Stomach (tissue), 4 donors: ENCODE data around the gene NFE2L1.

ENCODE experiments used
- CTCF ChIP-seq, 7 experiments: fragments of 450-650 bp in 4 of 7; fragments of 200-600 bp in 3 of 7; sonication (generic) in 3 of 7; IDR thresholded peaks; one replicate each; pipeline ENCODE4 v1.5.1; 2016 to 2019; ENCODE audit warnings: antibody characterized with exemption in 7 of 7, control low read depth in 2 of 7, mild to moderate bottlenecking in 1 of 7
- EP300 ChIP-seq: sonication (generic); formaldehyde crosslinking; IDR thresholded peaks from one replicate; pipeline ENCODE4 v1.6.1; 2017; ENCODE audit warnings: antibody characterized with exemption
- POLR2A ChIP-seq, 4 donors: fragments of 450-650 bp; IDR thresholded peaks; one replicate each; pipeline ENCODE4 v1.6.1; 2016; ENCODE audit warnings: antibody characterized with exemption in 4 of 4, control low read depth in 2 of 4, mild to moderate bottlenecking in 1 of 4, moderate library complexity in 1 of 4
- POLR2AphosphoS5 ChIP-seq, 3 donors: sonication (generic); formaldehyde crosslinking; IDR thresholded peaks; one replicate each; pipeline ENCODE4 v1.6.1; 2016; ENCODE audit warnings: antibody characterized with exemption in 3 of 3

GRCh38 chr17:48016112-48016511 lies 32.0 kb upstream of the NFE2L1 start:
- TF ChIP-seq POLR2AphosphoS5 (IDR thresholded peaks at IDR 0.05) (no peak), POLR2A (IDR thresholded peaks at IDR 0.05) (no peak), CTCF (IDR thresholded peaks at IDR 0.05) (no peak), EP300 (no peak)
